ENCODE results near the gene BCL11B. TPM values are rescaled to one million over a fixed set of nuclear protein-coding genes. Genes with fewer than 3 reads are reported as not detected.

Gene BCL11B
- total and polyA plus RNA-seq, 9 of the 15 experiments (the other 6 are each of a cell fraction or from before 2014, with no cell fraction given): 0.09 TPM; not detected in 8

DNA sequence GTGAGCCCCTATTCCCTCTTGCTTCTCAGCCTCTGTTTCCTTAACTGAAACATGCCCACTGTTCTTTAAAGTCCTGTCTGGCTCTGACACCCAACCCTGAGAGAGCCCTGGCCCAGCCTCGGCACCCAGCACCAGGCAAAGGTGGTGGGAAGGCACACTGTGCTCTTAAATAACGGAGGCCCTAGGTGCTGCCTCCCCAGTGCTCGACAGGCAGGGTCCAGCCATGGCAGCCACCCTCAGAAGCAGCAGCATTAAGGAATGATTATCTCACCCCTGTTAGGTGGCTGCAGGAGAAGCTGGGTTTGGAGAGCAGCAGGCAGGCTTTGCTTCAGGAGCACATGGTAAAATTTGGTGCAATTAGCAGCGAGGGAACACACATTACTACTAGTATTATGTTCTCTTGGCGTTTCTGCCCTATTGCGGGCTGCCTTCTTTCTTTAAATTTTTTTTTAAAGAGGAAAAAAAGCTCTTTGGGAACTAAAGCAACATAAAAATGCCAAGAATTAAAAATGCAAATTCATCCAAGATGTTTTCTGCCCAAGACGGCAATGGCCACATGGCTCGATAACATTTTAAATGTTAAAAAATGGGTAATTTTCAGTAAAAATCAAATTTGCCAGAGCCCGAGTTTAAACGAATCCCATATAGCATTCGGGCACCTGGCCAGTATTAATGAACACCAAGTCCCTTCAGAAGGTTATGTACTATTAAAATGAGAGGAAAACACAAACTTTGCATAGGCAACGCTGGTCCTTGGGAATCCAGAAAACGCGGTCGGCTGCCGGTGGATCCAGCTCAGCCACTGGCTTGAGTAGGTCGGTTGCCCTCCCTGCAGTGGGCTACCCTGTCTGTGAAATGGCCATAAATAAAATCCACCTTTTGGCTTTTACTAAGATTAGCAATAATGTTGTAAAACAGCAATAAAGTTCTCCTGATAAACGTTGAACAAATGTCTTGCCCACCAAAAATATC, 152.2 kb downstream of the BCL11B start:
- POLR2A ChIA-PET: no interaction called here
- no peak for DNase-seq (ENCODE audit: extremely low read depth in 1 of 4, low spot score in 3 of 4)

More for the DNA sequence above, 152.2 kb downstream of the BCL11B start:
- Histone ChIP-seq H2AFZ (ENCODE audit: low read depth, low read length) (no peak overlapping the region), H3K9ac (ENCODE audit: insufficient read depth in 1 of 2, low read depth in 2 of 2, low read length in 2 of 2) (no peak overlapping the region), H3K4me1 (replicated peaks in 1 of 2; ENCODE audit: control insufficient read depth in 2 of 2, insufficient read depth in 2 of 2, low read length in 2 of 2) (no peaks in the 10 kb centered on the region), H3K4me2 (ENCODE audit: insufficient read depth, low read length) (no peak overlapping the region), H3K36me3 (ENCODE audit: control insufficient read depth, insufficient read depth, low read length) (no peaks in the 10 kb centered on the region), H3K9me1 (ENCODE audit: control insufficient read depth, insufficient read depth, low read length) (no peaks in the 10 kb centered on the region), H3K9me3 (replicated peaks; ENCODE audit: control insufficient read depth, insufficient read depth, low read depth, low read length) (no peaks in the 10 kb centered on the region), H3K27me3 (ENCODE audit: control insufficient read depth in 2 of 2, insufficient read depth in 2 of 2, low read length in 2 of 2) (peaks cover 0 to 5% of the 10 kb centered on the region in 2 experiments; a peak in 3 of 5 replicates), H3K27ac (ENCODE audit: extremely low read depth, low read depth, low read length) (no peak overlapping the region), H3K4me3 (no peak overlapping the region), H3K79me2 (ENCODE audit: control insufficient read depth, insufficient read depth, low read length) (no peaks in the 10 kb centered on the region), H4K20me1 (replicated peaks; ENCODE audit: control insufficient read depth, insufficient read depth, low read length) (no peaks in the 10 kb centered on the region)
- no peak for ATAC-seq
- WGBS (ENCODE audit: insufficient coverage, low coverage, missing lambda C conversion rate): 1% methylated on average over 18 of the region's 18 CpGs
- intact Hi-C loops (cut with micrococcal nuclease) (no loop called here), in situ Hi-C loops (cut with MboI) (no loop called here)
- no TSS peak for BruUV-seq (replicated peaks)
- no peak for FAIRE-seq
- CTCF ChIA-PET (ENCODE audit: low intra/inter-chr PET ratio): no interaction called here
- TF ChIP-seq CBFA2T3 (IDR thresholded peaks at IDR 0.05) (no peak), IRF2 (CRISPR knock-in tag; IDR thresholded peaks at IDR 0.05) (no peak), ZNF766 (CRISPR knock-in tag; conservative IDR thresholded peaks at IDR 0.05) (no peak), ZKSCAN1 (IDR thresholded peaks at IDR 0.05; ENCODE audit: low read depth, low read length) (no peak), ZNF384 (IDR thresholded peaks at IDR 0.05; ENCODE audit: low read depth, low read length) (no peak)
- TF ChIP-seq, protein P1, sequence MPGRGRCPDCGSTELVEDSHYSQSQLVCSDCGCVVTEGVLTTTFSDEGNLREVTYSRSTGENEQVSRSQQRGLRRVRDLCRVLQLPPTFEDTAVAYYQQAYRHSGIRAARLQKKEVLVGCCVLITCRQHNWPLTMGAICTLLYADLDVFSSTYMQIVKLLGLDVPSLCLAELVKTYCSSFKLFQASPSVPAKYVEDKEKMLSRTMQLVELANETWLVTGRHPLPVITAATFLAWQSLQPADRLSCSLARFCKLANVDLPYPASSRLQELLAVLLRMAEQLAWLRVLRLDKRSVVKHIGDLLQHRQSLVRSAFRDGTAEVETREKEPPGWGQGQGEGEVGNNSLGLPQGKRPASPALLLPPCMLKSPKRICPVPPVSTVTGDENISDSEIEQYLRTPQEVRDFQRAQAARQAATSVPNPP (IDR thresholded peaks at IDR 0.05; ENCODE audit: borderline replicate concordance, insufficient read depth, insufficient read length): no peak

Other genes with a start within 250 kb of the BCL11B start
- gene SETD3, start 208.7 kb upstream of the BCL11B start, total RNA-seq (2014; rRNA removed): 24.4 and 26.5 TPM in 2 replicates
- gene SETD3, start 208.7 kb upstream of the BCL11B start, total RNA-seq (2014; rRNA removed; fragmentation: Illumina TruSeq; extraction: Trizol): 35.2 and 43.2 TPM in 2 replicates
- gene SETD3, start 208.7 kb upstream of the BCL11B start, total RNA-seq (2015; rRNA removed; fragmentation: Illumina TruSeq; extraction: Trizol): 33.5 and 35.9 TPM in 2 replicates
- gene SETD3, start 208.7 kb upstream of the BCL11B start, total RNA-seq (2021): 32.4 and 36.6 TPM in 2 replicates
- gene SETD3, start 208.7 kb upstream of the BCL11B start, polyA plus RNA-seq (2011; rRNA removed): 21.2 and 24.6 TPM in 2 replicates
- gene SETD3, start 208.7 kb upstream of the BCL11B start, polyA plus RNA-seq (2014; fragmentation: Illumina TruSeq; extraction: Trizol): 29.2 and 33.5 TPM in 2 replicates
- gene SETD3, start 208.7 kb upstream of the BCL11B start, polyA plus RNA-seq (2014; fragmentation: Nextera tagmentation; extraction: Ambion mirVana): 10 to 100 TPM in 1 of 2 experiments, 1 to 10 TPM in 1; 8.5 to 11.5 TPM
- gene SETD3, start 208.7 kb upstream of the BCL11B start, polyA plus RNA-seq (2014; rRNA removed): 23.7 and 24.1 TPM in 2 replicates
- 15.9 and 20.2 TPM in 2 replicates for gene CCNK, start 209.2 kb upstream of the BCL11B start, total RNA-seq (2014; rRNA removed)
- 9.3 and 10.6 TPM in 2 replicates for gene CCNK, start 209.2 kb upstream of the BCL11B start, total RNA-seq (2014; rRNA removed; fragmentation: Illumina TruSeq; extraction: Trizol)
- gene CCNK, start 209.2 kb upstream of the BCL11B start, total RNA-seq (2015; rRNA removed; fragmentation: Illumina TruSeq; extraction: Trizol): 10.1 and 12.9 TPM in 2 replicates
- gene CCNK, start 209.2 kb upstream of the BCL11B start, total RNA-seq (2021): 54.8 and 63.6 TPM in 2 replicates
- 6.6 and 9.0 TPM in 2 replicates for gene CCNK, start 209.2 kb upstream of the BCL11B start, polyA plus RNA-seq (2011; rRNA removed)
- 74.6 and 84.2 TPM in 2 replicates for gene CCNK, start 209.2 kb upstream of the BCL11B start, polyA plus RNA-seq (2014; fragmentation: Illumina TruSeq; extraction: Trizol)
- gene CCNK, start 209.2 kb upstream of the BCL11B start, polyA plus RNA-seq (2014; fragmentation: Nextera tagmentation; extraction: Ambion mirVana): 10 to 100 TPM in 1 of 2 experiments, 1 to 10 TPM in 1; 5.8 to 16.4 TPM
- 12.5 and 16.9 TPM in 2 replicates for gene CCNK, start 209.2 kb upstream of the BCL11B start, polyA plus RNA-seq (2014; rRNA removed)